Peyer's patch (tissue), 4 donors: ENCODE results near the gene ANKRD28.

Source experiments
- POLR2A ChIP-seq, 2 donors: fragments of 450-650 bp; IDR thresholded peaks; one replicate each; pipeline ENCODE4 v1.5.1; 2017; ENCODE audit warnings: antibody characterized with exemption in 2 of 2, mild to moderate bottlenecking in 2 of 2, moderate library complexity in 2 of 2
- TF ChIP-seq, protein P1 (sequence below), 6 experiments: fragments of 450-650 bp in 4 of 6; fragments of 200-600 bp in 2 of 6; sonication (generic) in 1 of 6; IDR thresholded peaks; one replicate each; pipeline ENCODE4 v1.5.1; 2017 to 2019; ENCODE audit warnings: antibody characterized with exemption in 6 of 6, mild to moderate bottlenecking in 3 of 6, moderate library complexity in 1 of 6

- TF ChIP-seq POLR2A (IDR thresholded peaks at IDR 0.05): no peak
- TF ChIP-seq, protein P1, sequence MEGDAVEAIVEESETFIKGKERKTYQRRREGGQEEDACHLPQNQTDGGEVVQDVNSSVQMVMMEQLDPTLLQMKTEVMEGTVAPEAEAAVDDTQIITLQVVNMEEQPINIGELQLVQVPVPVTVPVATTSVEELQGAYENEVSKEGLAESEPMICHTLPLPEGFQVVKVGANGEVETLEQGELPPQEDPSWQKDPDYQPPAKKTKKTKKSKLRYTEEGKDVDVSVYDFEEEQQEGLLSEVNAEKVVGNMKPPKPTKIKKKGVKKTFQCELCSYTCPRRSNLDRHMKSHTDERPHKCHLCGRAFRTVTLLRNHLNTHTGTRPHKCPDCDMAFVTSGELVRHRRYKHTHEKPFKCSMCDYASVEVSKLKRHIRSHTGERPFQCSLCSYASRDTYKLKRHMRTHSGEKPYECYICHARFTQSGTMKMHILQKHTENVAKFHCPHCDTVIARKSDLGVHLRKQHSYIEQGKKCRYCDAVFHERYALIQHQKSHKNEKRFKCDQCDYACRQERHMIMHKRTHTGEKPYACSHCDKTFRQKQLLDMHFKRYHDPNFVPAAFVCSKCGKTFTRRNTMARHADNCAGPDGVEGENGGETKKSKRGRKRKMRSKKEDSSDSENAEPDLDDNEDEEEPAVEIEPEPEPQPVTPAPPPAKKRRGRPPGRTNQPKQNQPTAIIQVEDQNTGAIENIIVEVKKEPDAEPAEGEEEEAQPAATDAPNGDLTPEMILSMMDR (IDR thresholded peaks at IDR 0.05): no peak
Observed at GRCh38 chr3:15809313-15809712, 11.5 kb upstream of the ANKRD28 start.
